HFFc6 (cell line): ENCODE results near the gene GOLGA7B. TPM values are rescaled to one million over a fixed set of nuclear protein-coding genes. Genes with fewer than 3 reads are reported as not detected.

Source experiments
- DNase-seq: peaks from one replicate; pipeline ENCODE4 v3.0.0-alpha.2; 2018
- H3K27ac Mint-ChIP-seq: 2 replicates; pipeline ENCODE4 v1.8.0; 2020; ENCODE audit warnings: mild to moderate bottlenecking, mixed read lengths
- H3K27me3 Mint-ChIP-seq: 2 replicates; pipeline ENCODE4 v1.8.0; 2021; ENCODE audit warnings: mild to moderate bottlenecking, moderate library complexity, mixed read lengths; ENCODE audit not compliant: insufficient read depth
- H3K36me3 Mint-ChIP-seq: 2 replicates; pipeline ENCODE4 v1.8.0; 2021; ENCODE audit warnings: low read depth, mixed read lengths
- H3K4me1 Mint-ChIP-seq: 2 replicates; pipeline ENCODE4 v1.8.0; 2020; ENCODE audit warnings: low read depth, mixed read lengths
- H3K4me3 Mint-ChIP-seq: 2 replicates; pipeline ENCODE4 v1.8.0; 2020; ENCODE audit warnings: mild to moderate bottlenecking, moderate library complexity, mixed read lengths
- H3K9me3 Mint-ChIP-seq: 2 replicates; pipeline ENCODE4 v1.8.0; 2020; ENCODE audit warnings: mild to moderate bottlenecking, mixed read lengths
- total RNA-seq, 6 experiments: library from RNA; stranded (reverse); fragmentation: NEBNext Ultra II Directional; extraction: Animal tissue kit (Norgen Biotek cat#: 25700); gene quantifications; 2 replicates in 1 of 6; 3 replicates in 5 of 6; pipeline ENCODE4 v1.2.3, GENCODE V29; 2021
- TF ChIP-seq, protein P1 (sequence below): fragments of 200-600 bp; sonication (generic); IDR thresholded peaks from 2 replicates; pipeline ENCODE4 v1.5.0; 2021; ENCODE audit warnings: antibody characterized with exemption, mild to moderate bottlenecking

GOLGA7B gene
- total RNA-seq, 6 experiments from 2014 or later: not detected

DNA sequence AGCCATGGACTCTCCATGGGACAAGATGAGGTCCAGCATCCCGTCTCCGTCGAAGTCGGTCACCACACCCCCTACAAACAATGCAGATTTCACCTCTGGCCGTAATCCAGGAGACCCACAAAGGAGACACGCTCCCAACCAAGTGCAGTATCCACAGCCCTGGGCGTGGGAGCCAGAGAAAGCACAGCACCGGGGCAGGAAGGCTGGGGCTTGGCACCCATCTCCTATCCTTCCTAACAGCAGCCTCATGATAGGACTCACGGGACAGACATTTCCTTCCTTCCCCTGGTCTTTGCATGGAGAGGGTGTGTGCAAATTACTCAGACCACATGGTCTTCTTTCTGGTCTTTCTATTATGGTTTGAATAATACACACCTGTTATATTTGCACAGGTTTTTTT is 46.3 kb downstream of the GOLGA7B start:
- Mint-ChIP-seq H3K4me3 (no peak overlapping the region), H3K9me3 (no peaks in the 10 kb centered on the region), H3K36me3 (no peaks in the 10 kb centered on the region), H3K4me1 (no peaks in the 10 kb centered on the region), H3K27me3 (peaks cover 33% of the 10 kb centered on the region), H3K27ac (no peak overlapping the region)
- TF ChIP-seq, protein P1, sequence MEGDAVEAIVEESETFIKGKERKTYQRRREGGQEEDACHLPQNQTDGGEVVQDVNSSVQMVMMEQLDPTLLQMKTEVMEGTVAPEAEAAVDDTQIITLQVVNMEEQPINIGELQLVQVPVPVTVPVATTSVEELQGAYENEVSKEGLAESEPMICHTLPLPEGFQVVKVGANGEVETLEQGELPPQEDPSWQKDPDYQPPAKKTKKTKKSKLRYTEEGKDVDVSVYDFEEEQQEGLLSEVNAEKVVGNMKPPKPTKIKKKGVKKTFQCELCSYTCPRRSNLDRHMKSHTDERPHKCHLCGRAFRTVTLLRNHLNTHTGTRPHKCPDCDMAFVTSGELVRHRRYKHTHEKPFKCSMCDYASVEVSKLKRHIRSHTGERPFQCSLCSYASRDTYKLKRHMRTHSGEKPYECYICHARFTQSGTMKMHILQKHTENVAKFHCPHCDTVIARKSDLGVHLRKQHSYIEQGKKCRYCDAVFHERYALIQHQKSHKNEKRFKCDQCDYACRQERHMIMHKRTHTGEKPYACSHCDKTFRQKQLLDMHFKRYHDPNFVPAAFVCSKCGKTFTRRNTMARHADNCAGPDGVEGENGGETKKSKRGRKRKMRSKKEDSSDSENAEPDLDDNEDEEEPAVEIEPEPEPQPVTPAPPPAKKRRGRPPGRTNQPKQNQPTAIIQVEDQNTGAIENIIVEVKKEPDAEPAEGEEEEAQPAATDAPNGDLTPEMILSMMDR: no peak
- no peak for DNase-seq

DNA sequence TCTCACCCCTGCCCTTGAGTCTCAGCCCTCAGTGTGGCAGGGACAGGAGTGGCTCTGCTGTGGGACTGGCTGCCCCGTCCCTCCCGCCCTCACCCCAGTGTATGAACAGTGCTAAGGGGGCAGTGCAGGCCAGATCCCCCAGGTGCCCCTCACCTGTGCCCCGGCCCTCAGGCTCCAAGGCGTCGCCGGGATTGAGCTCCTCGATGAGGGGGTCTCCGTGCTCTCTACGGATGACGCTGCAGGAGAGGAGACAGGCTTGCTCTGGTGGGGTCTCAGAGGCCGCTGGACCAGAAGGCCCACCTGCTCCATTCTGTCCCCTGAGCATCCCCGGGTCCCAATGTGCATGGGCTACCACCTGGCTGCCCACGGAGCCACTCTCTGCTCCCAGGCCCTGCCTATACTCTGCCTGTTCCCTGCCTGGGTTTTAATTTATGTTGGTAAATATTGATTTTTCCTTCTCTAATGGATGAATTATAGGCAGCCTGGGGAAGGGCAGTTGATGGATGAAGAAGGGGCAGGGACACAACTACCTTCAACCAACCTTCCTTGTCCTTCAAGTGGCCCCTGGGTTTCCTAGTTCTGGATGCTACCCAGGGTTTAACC is 47.2 kb downstream of the GOLGA7B start:
- H3K36me3 Mint-ChIP-seq: no peaks in the 10 kb centered on the region
- H3K4me3 Mint-ChIP-seq: no peak overlapping the region
- H3K4me1 Mint-ChIP-seq: no peaks in the 10 kb centered on the region
- H3K9me3 Mint-ChIP-seq: no peaks in the 10 kb centered on the region
- DNase-seq: no peak
- TF ChIP-seq, protein P1: no peak
- no peak overlapping the region for H3K27ac Mint-ChIP-seq
- peaks cover 34% of the 10 kb centered on the region for H3K27me3 Mint-ChIP-seq

DNA sequence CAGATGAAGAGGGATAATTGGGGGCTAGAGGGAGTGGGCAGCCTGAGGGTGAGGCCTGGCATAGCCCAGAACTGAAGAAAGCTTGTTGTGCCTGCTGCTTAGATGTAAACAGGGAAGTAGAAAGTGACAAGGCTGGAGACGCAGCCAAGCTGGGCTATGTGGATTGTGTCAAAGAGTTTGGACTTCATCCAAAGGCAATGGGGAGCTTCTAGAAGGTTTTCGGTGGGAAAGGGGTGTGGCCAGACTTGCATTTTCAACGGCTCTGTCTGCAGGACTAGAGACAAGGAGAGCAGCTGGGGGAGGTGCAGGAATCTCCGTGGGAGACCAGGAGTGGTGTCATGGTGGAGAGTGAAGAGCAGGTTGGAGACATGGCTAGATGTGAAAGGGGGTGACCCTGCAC is 48.8 kb downstream of the GOLGA7B start:
- Mint-ChIP-seq H3K4me3 (no peak overlapping the region), H3K9me3 (no peaks in the 10 kb centered on the region), H3K36me3 (no peaks in the 10 kb centered on the region), H3K27me3 (peaks cover 35% of the 10 kb centered on the region), H3K4me1 (no peaks in the 10 kb centered on the region), H3K27ac (no peak overlapping the region)
- no peak for DNase-seq
- TF ChIP-seq, protein P1: no peak

DNA sequence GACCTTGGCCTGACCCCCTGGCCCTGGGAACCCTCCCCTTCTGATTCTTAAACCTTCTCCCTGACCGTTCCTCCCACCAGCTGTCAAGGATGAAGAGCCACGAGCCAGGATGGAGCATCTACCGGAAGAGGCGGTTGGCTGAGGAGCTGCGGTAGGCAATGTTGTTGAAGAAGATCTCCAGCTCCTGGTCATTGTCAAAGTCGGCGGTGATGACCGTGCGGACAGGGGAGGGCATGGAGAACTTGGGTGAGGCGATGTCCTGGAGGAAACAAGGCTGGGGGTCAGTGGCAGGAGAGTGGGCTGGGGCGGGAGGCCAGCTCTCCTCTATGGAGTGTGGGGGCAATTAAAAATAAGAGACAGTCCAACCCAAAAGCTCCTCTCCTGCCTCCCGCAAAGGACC is 51.7 kb downstream of the GOLGA7B start:
- no peak for DNase-seq
- Mint-ChIP-seq H3K4me1 (no peaks in the 10 kb centered on the region), H3K27ac (no peak overlapping the region), H3K9me3 (no peaks in the 10 kb centered on the region), H3K27me3 (peaks cover 46% of the 10 kb centered on the region), H3K36me3 (no peaks in the 10 kb centered on the region), H3K4me3 (no peak overlapping the region)
- TF ChIP-seq, protein P1: no peak

DNA sequence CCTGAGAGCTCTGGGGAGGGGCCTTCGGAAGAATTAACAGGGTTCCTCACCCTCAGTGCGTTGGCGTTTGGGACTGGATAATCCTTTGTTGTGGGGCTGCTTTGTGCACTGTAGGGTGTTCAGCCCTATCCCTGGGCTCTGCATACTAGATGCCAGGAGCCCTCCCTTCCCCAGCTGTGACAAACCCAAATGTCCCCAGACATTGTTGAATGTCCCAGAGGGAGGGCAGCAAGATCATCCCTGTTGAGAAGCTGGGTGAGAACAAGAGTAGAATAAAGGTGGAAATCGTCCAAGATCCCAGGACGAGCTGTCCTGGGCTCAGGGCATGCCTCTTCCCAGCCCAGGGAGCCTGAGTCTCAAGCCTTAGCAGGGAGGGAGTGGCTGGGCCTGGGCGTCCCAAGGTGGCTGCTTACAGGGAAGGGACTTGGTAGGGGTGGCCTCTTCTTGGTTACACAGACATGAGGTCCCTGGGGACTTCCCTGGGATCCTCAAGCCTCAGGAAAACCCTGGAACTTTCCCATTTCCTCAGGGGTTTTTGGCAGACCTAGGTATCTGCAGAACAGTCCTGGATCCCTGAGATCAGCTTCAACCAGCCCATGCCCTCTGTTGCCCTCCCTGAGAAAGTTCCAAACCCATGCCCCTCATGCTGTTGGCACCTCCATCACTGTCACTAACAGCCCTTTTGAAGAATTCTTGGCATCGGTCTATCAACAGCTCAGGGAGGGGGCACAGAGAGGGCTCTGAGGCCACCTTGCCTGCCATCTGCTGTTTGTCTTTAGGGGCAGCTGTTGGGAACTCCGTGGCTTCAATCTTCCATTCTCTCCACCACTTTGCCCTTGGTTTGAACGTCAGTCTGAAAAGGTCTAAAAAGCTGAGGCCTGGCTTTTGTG is 53.7 kb downstream of the GOLGA7B start:
- no peak for DNase-seq
- no peak overlapping the region for H3K27ac Mint-ChIP-seq
- H3K27me3 Mint-ChIP-seq: peaks cover 65% of the 10 kb centered on the region
- no peak overlapping the region for H3K4me3 Mint-ChIP-seq
- TF ChIP-seq, protein P1: no peak
- H3K36me3 Mint-ChIP-seq: no peaks in the 10 kb centered on the region
- H3K9me3 Mint-ChIP-seq: no peaks in the 10 kb centered on the region
- no peaks in the 10 kb centered on the region for H3K4me1 Mint-ChIP-seq
